Occipital lobe (tissue), 2 donors: ENCODE results near the gene INSYN1. TPM values are rescaled to one million over a fixed set of nuclear protein-coding genes. Genes with fewer than 3 reads are reported as not detected.

Source experiments
- DNase-seq: peaks from one replicate; lab custom pipeline; 2025; lab: John Stamatoyannopoulos, UW
- total RNA-seq: library from RNA; depleted of rRNA; stranded (reverse); fragments of >200 nt; gene quantifications from one replicate; pipeline ENCODE4 v1.2.3, GENCODE V29; 2014

The INSYN1 gene
- total RNA-seq, 1 donor from 2014 or later, result 30.1 TPM

DNA sequence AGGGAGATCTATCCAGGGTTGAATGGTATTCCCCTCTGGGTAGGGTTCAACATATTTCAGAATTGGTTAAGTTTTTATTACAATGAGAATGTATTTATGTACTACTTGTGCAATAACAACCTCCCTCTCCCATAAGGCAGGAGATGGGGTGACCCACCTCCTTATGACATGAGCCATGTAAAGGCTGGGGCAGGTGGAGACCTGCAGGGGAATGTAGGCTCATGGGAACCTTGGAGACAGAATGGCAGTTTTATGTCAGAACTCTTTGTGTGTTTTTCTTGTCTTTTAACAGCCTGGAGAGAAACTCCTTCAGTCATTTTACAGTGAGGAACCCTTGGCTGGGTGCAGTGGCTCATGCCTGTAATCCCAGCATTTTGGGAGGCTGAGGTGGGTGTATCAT, 24.6 kb upstream of the INSYN1 start:
- no peak for DNase-seq

GRCh38 chr15:73773428-73773827, 20.3 kb upstream of the INSYN1 start:
- DNase-seq, result no peak

- DNase-seq, result no peak
These were observed 18.4 kb upstream of the INSYN1 start for GRCh38 chr15:73771385-73772045.

DNA sequence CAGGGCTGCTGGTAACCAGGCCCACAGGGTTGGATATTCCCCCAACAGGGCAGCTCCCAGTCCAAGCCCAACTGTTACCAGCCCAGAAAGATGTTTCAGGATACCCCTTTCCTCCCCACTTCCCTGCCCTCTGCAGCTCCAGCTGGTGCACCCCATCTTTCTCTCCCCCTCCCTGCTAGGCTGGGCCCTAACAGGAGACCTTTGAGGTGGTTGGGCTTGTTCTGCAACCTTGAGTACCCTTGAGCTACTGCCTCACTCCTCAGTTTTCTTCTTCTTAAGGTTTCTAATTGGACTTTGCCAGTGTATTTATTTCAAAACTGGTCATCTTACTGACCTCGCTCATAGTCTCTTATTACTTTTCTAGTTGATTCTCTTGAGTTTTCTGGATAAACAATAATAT, 16.9 kb upstream of the INSYN1 start:
- no peak for DNase-seq

- no peak for DNase-seq
These were observed 14.8 kb upstream of the INSYN1 start for GRCh38 chr15:73767806-73768501.

- no peak for DNase-seq
These were observed 13.4 kb upstream of the INSYN1 start for GRCh38 chr15:73766598-73766997.

GRCh38 chr15:73765778-73766177, 12.6 kb upstream of the INSYN1 start:
- no peak for DNase-seq

- no peak for DNase-seq
These were observed 10.8 kb upstream of the INSYN1 start for GRCh38 chr15:73763931-73764330.

GRCh38 chr15:73760330-73761329, 7.5 kb upstream of the INSYN1 start:
- DNase-seq, result no peak

GRCh38 chr15:73758461-73758860, 5.3 kb upstream of the INSYN1 start:
- DNase-seq, result no peak

DNA sequence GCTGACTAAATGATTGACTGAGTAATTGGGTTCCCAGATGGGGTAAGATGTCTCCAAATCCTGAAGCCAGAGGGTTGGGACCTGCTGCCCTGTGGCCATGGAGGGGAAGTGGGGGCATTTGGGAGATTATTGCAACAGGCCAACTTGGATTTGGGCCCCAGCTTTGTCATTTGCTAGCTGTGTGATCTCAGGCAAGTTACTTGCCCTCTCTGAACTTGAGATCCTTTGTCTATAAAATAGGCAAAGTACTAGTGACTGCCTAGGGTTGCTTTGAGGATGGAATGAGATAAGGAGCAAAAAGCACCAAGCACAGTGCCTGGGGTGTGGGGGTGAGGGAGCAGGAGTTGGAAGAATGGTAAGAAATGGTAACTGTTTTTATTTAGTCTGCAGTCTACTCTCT, 4.4 kb upstream of the INSYN1 start:
- DNase-seq, result no peak

GRCh38 chr15:73756947-73757513, 3.9 kb upstream of the INSYN1 start:
- DNase-seq, result no peak

GRCh38 chr15:73756390-73756789, 3.2 kb upstream of the INSYN1 start:
- no peak for DNase-seq

DNA sequence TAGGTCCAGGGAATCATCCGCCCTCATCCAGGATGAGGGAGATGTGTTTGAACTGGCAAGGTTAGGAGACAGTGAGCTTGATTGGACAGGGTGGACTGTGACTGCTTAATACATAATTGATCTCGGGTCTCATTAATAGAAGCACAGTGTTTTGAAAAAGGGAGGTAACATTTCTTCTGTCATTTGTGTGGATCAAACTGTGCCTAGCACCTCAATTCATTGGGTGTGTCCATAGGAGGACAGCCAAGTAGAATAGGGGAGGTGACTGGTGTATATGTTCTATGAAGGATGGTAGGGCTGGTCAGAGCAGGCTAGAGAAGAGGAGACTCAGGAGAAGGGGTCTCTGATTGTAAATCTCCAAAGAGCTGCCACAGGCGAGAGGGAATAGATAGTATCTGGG, 2.8 kb upstream of the INSYN1 start:
- DNase-seq, result no peak

GRCh38 chr15:73755481-73755880, 2.3 kb upstream of the INSYN1 start:
- no peak for DNase-seq

- no peak for DNase-seq
These were observed 1.3 kb upstream of the INSYN1 start for GRCh38 chr15:73754461-73754860.

DNA sequence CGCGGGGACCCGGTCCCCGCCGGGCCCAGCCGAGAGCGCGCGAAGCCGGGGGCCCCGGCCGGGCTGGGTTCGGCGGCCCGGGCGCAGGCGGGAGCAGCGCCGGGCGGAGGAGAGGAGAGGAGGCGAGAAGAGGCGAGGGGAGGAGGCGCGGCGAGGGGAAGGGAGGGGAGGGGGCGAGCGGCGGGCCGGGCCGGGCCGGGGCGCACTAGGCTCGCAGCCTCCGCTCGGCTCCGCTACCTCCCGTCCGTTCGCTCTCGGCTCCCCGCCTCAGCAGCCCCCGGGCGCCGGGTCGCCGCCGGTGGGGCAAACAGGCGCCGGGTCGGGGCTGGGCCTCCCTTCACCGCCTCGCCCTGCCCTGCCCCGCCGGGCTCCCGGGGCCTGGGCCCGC, 351 bp downstream of the INSYN1 start:
- no peak for DNase-seq

GRCh38 chr15:73751899-73752805, 999 bp downstream of the INSYN1 start:
- no peak for DNase-seq

GRCh38 chr15:73751511-73751898, 1.6 kb downstream of the INSYN1 start:
- no peak for DNase-seq

- DNase-seq, result no peak
These were observed 2.2 kb downstream of the INSYN1 start for GRCh38 chr15:73750951-73751350.

GRCh38 chr15:73750438-73750837, 2.7 kb downstream of the INSYN1 start:
- DNase-seq, result no peak
